ENCODE measurements around the gene IFIT3. TPM values are rescaled to one million over a fixed set of nuclear protein-coding genes. Genes with fewer than 3 reads are reported as not detected.

Gene IFIT3
- total RNA-seq, 1 donor from 2014 or later = not detected

GRCh38 chr10:89309156-89310055 is 18.4 kb upstream of the IFIT3 start:
- H3K4me3 Mint-ChIP-seq = no peak overlapping the region
- Histone ChIP-seq H3K9ac (no peak overlapping the region), H3K79me2 (ENCODE audit: low read depth) (no peaks in the 10 kb centered on the region), H3K4me3 (no peak overlapping the region), H3K4me1 (no peaks in the 10 kb centered on the region), H3K36me3 (no peaks in the 10 kb centered on the region), H3K9me3 (ENCODE audit: low read depth) (no peaks in the 10 kb centered on the region), H3F3A (ENCODE audit: low read depth) (no peaks in the 10 kb centered on the region), H2AFZ (replicated peaks) (no peak overlapping the region), H3K4me2 (no peak overlapping the region), H4K20me1 (ENCODE audit: low read depth) (no peaks in the 10 kb centered on the region), H3K27ac (no peak overlapping the region), H3K27me3 (no peaks in the 10 kb centered on the region)
- H3K9me3 Mint-ChIP-seq = no peaks in the 10 kb centered on the region
- H3K27me3 Mint-ChIP-seq (ENCODE audit: insufficient read depth, low read depth) = no peaks in the 10 kb centered on the region
- no peak overlapping the region for H3K27ac Mint-ChIP-seq
- no peak for DNase-seq (ENCODE audit: low spot score)
- TF ChIP-seq EZH2phosphoT487 (IDR thresholded peaks at IDR 0.05) (no peak), EZH2 (IDR thresholded peaks at IDR 0.05) (no peak), CTCF (IDR thresholded peaks at IDR 0.05) (no peak)
- H3K36me3 Mint-ChIP-seq = no peaks in the 10 kb centered on the region
- no peaks in the 10 kb centered on the region for H3K4me1 Mint-ChIP-seq

GRCh38 chr10:89310056-89310893 is 17.5 kb upstream of the IFIT3 start:
- H4K20me1 ChIP-seq (ENCODE audit: low read depth) = no peaks in the 10 kb centered on the region
- no peaks in the 10 kb centered on the region for H3K27me3 ChIP-seq
- no peaks in the 10 kb centered on the region for H3K36me3 ChIP-seq
- H3K79me2 ChIP-seq (ENCODE audit: low read depth) = no peaks in the 10 kb centered on the region
- H3K9ac ChIP-seq = no peak overlapping the region
- no peak overlapping the region for H3K4me2 ChIP-seq
- H2AFZ ChIP-seq (replicated peaks) = no peak overlapping the region
- no peak overlapping the region for H3K4me3 ChIP-seq
- Mint-ChIP-seq H3K4me1 (no peaks in the 10 kb centered on the region), H3K4me3 (no peak overlapping the region), H3K36me3 (no peaks in the 10 kb centered on the region), H3K9me3 (no peaks in the 10 kb centered on the region), H3K27ac (no peak overlapping the region), H3K27me3 (ENCODE audit: insufficient read depth, low read depth) (no peaks in the 10 kb centered on the region)
- H3K9me3 ChIP-seq (ENCODE audit: low read depth) = no peaks in the 10 kb centered on the region
- TF ChIP-seq EZH2 (IDR thresholded peaks at IDR 0.05) (no peak), EZH2phosphoT487 (IDR thresholded peaks at IDR 0.05) (no peak), CTCF (IDR thresholded peaks at IDR 0.05) (no peak)
- H3F3A ChIP-seq (ENCODE audit: low read depth) = no peaks in the 10 kb centered on the region
- H3K27ac ChIP-seq = no peak overlapping the region
- no peaks in the 10 kb centered on the region for H3K4me1 ChIP-seq
- DNase-seq (ENCODE audit: low spot score) = no peak

GRCh38 chr10:89312973-89313372 is 14.8 kb upstream of the IFIT3 start:
- peaks cover 6% of the 10 kb centered on the region for H3K9me3 Mint-ChIP-seq
- H4K20me1 ChIP-seq (ENCODE audit: low read depth) = no peaks in the 10 kb centered on the region
- no peaks in the 10 kb centered on the region for H3K9me3 ChIP-seq (ENCODE audit: low read depth)
- H3K4me3 Mint-ChIP-seq = no peak overlapping the region
- no peaks in the 10 kb centered on the region for H3K27me3 ChIP-seq
- H3K4me1 ChIP-seq = no peaks in the 10 kb centered on the region
- no peak overlapping the region for H3K27ac Mint-ChIP-seq
- H3K36me3 ChIP-seq = no peaks in the 10 kb centered on the region
- H3K9ac ChIP-seq = no peak overlapping the region
- no peaks in the 10 kb centered on the region for H3K4me1 Mint-ChIP-seq
- DNase-seq (ENCODE audit: low spot score) = no peak
- no peak overlapping the region for H3K27ac ChIP-seq
- no peaks in the 10 kb centered on the region for H3K27me3 Mint-ChIP-seq (ENCODE audit: insufficient read depth, low read depth)
- no peak overlapping the region for H2AFZ ChIP-seq (replicated peaks)
- TF ChIP-seq EZH2 (IDR thresholded peaks at IDR 0.05) (no peak), CTCF (IDR thresholded peaks at IDR 0.05) (no peak), EZH2phosphoT487 (IDR thresholded peaks at IDR 0.05) (no peak)
- H3K4me3 ChIP-seq = no peak overlapping the region
- H3F3A ChIP-seq (ENCODE audit: low read depth) = no peaks in the 10 kb centered on the region
- no peaks in the 10 kb centered on the region for H3K36me3 Mint-ChIP-seq
- no peaks in the 10 kb centered on the region for H3K79me2 ChIP-seq (ENCODE audit: low read depth)
- no peak overlapping the region for H3K4me2 ChIP-seq

All from neural progenitor cell (in vitro differentiated cells).